HepG2 (cell line): Measurements from ENCODE around the gene IMP3. TPM values are rescaled to one million over a fixed set of nuclear protein-coding genes. Genes with fewer than 3 reads are reported as not detected.

Experiments
- DR1 ChIP-seq: sonication (generic); formaldehyde crosslinking; IDR thresholded peaks from 2 replicates; pipeline ENCODE4 v1.8.0; 2021; ENCODE audit warnings: mild to moderate bottlenecking, missing genetic modification reagents, inconsistent platforms
- GPN1 ChIP-seq: sonication (generic); formaldehyde crosslinking; IDR thresholded peaks from 2 replicates; pipeline ENCODE4 v1.5.1; 2020; ENCODE audit warnings: missing genetic modification reagents, borderline replicate concordance
- KDM5A ChIP-seq: fragments of 200-600 bp; sonication (generic); IDR thresholded peaks from 2 replicates; pipeline ENCODE4 v1.7.0; 2018; ENCODE audit warnings: antibody characterized with exemption, mild to moderate bottlenecking, low read length, borderline replicate concordance
- MIER3 ChIP-seq: IDR thresholded peaks from 2 replicates; pipeline ENCODE4 v1.6.1; 2016; ENCODE audit warnings: missing compliant biosample characterization, borderline replicate concordance
- MTA3 ChIP-seq: sonication (generic); formaldehyde crosslinking; IDR thresholded peaks from 2 replicates; pipeline ENCODE4 v1.4.0; 2020; ENCODE audit warnings: missing genetic modification reagents
- SNAI1 ChIP-seq: sonication (generic); formaldehyde crosslinking; IDR thresholded peaks from 2 replicates; pipeline ENCODE4 v1.5.0; 2020; ENCODE audit warnings: mild to moderate bottlenecking, missing genetic modification reagents, borderline replicate concordance
- UBTF ChIP-seq: sonication (generic); formaldehyde crosslinking; IDR thresholded peaks from 2 replicates; pipeline ENCODE4 v1.4.0; 2020; ENCODE audit warnings: mild to moderate bottlenecking, missing genetic modification reagents
- ZFAT ChIP-seq: sonication (generic); formaldehyde crosslinking; conservative IDR thresholded peaks from 2 replicates; pipeline ENCODE4 v1.8.1; 2023; ENCODE audit warnings: missing genetic modification reagents, inconsistent platforms
- ZFP90 ChIP-seq: sonication (generic); formaldehyde crosslinking; IDR thresholded peaks from 2 replicates; pipeline ENCODE4 v1.8.0; 2022; ENCODE audit warnings: missing genetic modification reagents, mild to moderate bottlenecking, inconsistent platforms, borderline replicate concordance
- ZNF274 ChIP-seq: sonication (generic); formaldehyde crosslinking; IDR thresholded peaks from 2 replicates; pipeline ENCODE4 v1.5.1; 2020; ENCODE audit warnings: mild to moderate bottlenecking, missing genetic modification reagents
- ZNF383 ChIP-seq: sonication (generic); formaldehyde crosslinking; IDR thresholded peaks from 2 replicates; pipeline ENCODE4 v1.4.0; 2020; ENCODE audit warnings: missing genetic modification reagents, mild to moderate bottlenecking, borderline replicate concordance
- ZNF562 ChIP-seq: sonication (generic); formaldehyde crosslinking; IDR thresholded peaks from 2 replicates; pipeline ENCODE4 v1.8.0; 2022; ENCODE audit warnings: missing genetic modification reagents, borderline replicate concordance
- ZSCAN31 ChIP-seq: sonication (generic); formaldehyde crosslinking; IDR thresholded peaks from 2 replicates; pipeline ENCODE4 v1.5.0; 2020; ENCODE audit warnings: low read depth, mild to moderate bottlenecking, missing genetic modification reagents
- polyA plus RNA-seq, 8 experiments: library from polyadenylated mRNA; depleted of rRNA in 3 of 8; stranded (reverse) in 7 of 8; unstranded in 1 of 8; fragments of >200 nt; fragmentation: Illumina TruSeq in 4 of 8; extraction: Trizol in 4 of 8; gene quantifications; 2 replicates each; pipeline versions ENCODE4 v1.2.1 to v1.2.3, GENCODE V29; 2011 to 2016; ENCODE audit warnings: low read depth in 4 of 8, missing spikeins in 1 of 8, mixed read lengths in 1 of 8; ENCODE audit not compliant: insufficient read depth in 1 of 8
- total RNA-seq, 5 experiments: library from RNA; depleted of rRNA; stranded (reverse); fragments of >200 nt; fragmentation: Illumina TruSeq; extraction: Trizol; gene quantifications; 2 replicates each; pipeline ENCODE4 v1.2.3, GENCODE V29; 2016; ENCODE audit warnings: low read depth in 1 of 5
- TF ChIP-seq, protein P1 (sequence below): sonication (generic); formaldehyde crosslinking; IDR thresholded peaks from 2 replicates; pipeline ENCODE4 v1.8.1; 2022; ENCODE audit warnings: low read depth, mild to moderate bottlenecking, missing genetic modification reagents
- TF ChIP-seq, protein P2 (sequence below): sonication (generic); formaldehyde crosslinking; IDR thresholded peaks from one replicate; pipeline ENCODE4 v1.5.1; 2020; ENCODE audit warnings: mild to moderate bottlenecking, missing genetic modification reagents; ENCODE audit errors: not compliant biosample characterization

IMP3 gene
- total and polyA plus RNA-seq, 2 of the 13 experiments (the other 11 are each of a cell fraction or from before 2014, with no cell fraction given) = 38.3 to 143 TPM

- TF ChIP-seq, protein P1, sequence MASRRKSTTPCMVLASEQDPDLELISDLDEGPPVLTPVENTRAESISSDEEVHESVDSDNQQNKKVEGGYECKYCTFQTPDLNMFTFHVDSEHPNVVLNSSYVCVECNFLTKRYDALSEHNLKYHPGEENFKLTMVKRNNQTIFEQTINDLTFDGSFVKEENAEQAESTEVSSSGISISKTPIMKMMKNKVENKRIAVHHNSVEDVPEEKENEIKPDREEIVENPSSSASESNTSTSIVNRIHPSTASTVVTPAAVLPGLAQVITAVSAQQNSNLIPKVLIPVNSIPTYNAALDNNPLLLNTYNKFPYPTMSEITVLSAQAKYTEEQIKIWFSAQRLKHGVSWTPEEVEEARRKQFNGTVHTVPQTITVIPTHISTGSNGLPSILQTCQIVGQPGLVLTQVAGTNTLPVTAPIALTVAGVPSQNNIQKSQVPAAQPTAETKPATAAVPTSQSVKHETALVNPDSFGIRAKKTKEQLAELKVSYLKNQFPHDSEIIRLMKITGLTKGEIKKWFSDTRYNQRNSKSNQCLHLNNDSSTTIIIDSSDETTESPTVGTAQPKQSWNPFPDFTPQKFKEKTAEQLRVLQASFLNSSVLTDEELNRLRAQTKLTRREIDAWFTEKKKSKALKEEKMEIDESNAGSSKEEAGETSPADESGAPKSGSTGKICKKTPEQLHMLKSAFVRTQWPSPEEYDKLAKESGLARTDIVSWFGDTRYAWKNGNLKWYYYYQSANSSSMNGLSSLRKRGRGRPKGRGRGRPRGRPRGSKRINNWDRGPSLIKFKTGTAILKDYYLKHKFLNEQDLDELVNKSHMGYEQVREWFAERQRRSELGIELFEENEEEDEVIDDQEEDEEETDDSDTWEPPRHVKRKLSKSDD (CRISPR knock-in tag) = no peak
- TF ChIP-seq ZFAT (no peak), ZFP90 (CRISPR knock-in tag) (peak; percentile 45; the same call in 1 of the 2 replicates), ZSCAN31 (no peak; the same call in 1 of the 2 replicates), ZNF274 (CRISPR knock-in tag) (no peak), SNAI1 (CRISPR knock-in tag) (no peak), UBTF (no peak; the same call in 1 of the 2 replicates), KDM5A (no peak), ZNF383 (CRISPR knock-in tag) (no peak), MTA3 (CRISPR knock-in tag) (no peak), GPN1 (CRISPR knock-in tag) (no peak), ZNF562 (CRISPR knock-in tag) (no peak), MIER3 (CRISPR knock-in tag) (no peak), DR1 (no peak)
- TF ChIP-seq, protein P2, sequence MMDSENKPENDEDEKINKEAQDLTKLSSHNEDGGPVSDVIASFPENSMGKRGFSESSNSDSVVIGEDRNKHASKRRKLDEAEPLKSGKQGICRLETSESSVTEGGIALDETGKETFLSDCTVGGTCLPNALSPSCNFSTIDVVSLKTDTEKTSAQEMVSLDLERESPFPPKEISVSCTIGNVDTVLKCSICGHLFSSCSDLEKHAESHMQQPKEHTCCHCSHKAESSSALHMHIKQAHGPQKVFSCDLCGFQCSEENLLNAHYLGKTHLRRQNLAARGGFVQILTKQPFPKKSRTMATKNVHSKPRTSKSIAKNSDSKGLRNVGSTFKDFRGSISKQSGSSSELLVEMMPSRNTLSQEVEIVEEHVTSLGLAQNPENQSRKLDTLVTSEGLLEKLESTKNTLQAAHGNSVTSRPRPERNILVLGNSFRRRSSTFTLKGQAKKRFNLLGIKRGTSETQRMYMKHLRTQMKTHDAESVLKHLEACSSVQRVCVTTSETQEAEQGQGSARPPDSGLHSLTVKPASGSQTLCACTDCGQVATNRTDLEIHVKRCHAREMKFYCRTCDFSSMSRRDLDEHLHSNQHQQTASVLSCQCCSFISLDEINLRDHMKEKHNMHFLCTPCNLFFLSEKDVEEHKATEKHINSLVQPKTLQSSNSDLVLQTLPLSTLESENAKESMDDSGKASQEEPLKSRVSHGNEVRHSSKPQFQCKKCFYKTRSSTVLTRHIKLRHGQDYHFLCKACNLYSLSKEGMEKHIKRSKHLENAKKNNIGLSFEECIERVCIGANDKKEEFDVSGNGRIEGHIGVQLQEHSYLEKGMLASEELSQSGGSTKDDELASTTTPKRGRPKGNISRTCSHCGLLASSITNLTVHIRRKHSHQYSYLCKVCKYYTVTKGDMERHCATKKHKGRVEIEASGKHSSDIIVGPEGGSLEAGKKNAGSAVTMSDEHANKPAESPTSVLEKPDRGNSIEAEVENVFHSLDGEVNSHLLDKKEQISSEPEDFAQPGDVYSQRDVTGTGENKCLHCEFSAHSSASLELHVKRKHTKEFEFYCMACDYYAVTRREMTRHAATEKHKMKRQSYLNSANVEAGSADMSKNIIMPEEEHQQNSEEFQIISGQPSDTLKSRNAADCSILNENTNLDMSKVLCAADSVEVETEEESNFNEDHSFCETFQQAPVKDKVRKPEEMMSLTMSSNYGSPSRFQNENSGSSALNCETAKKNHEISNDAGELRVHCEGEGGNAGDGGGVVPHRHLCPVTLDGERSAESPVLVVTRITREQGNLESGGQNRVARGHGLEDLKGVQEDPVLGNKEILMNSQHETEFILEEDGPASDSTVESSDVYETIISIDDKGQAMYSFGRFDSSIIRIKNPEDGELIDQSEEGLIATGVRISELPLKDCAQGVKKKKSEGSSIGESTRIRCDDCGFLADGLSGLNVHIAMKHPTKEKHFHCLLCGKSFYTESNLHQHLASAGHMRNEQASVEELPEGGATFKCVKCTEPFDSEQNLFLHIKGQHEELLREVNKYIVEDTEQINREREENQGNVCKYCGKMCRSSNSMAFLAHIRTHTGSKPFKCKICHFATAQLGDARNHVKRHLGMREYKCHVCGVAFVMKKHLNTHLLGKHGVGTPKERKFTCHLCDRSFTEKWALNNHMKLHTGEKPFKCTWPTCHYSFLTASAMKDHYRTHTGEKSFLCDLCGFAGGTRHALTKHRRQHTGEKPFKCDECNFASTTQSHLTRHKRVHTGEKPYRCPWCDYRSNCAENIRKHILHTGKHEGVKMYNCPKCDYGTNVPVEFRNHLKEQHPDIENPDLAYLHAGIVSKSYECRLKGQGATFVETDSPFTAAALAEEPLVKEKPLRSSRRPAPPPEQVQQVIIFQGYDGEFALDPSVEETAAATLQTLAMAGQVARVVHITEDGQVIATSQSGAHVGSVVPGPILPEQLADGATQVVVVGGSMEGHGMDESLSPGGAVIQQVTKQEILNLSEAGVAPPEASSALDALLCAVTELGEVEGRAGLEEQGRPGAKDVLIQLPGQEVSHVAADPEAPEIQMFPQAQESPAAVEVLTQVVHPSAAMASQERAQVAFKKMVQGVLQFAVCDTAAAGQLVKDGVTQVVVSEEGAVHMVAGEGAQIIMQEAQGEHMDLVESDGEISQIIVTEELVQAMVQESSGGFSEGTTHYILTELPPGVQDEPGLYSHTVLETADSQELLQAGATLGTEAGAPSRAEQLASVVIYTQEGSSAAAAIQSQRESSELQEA = no peak
These were observed 8.4 kb upstream of the IMP3 start (continued) for GRCh38 chr15:75648156-75649000.
